ENCODE data around the gene SLC22A16. TPM values are rescaled to one million over a fixed set of nuclear protein-coding genes. Genes with fewer than 3 reads are reported as not detected.
A peak's percentile ranks its signal among the peaks of the same experiment; 100 is the strongest.

The SLC22A16 gene
- total and polyA plus RNA-seq, 2 of the 13 experiments (the other 11 are each of a cell fraction or from before 2014, with no cell fraction given): 0.04 TPM; not detected in 1

DNA sequence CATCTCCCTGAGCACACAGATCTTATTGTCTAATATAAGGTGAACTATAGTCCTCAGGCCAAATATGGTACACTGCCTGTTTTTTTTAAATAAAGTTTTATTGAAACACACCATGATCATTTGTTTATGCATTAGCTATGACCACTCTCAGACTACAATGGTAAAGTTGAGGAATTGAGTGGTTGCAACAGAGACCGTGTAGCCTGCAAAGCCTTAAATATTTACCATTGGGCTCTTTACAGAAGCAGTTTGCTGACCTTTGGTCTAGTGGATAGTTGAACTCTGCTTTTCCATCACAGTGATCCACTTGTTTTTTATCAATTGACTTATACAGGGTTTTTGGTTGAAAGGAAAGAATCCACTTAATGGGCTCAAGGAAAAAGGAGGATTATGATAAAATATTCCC lies 91.0 kb downstream of the SLC22A16 start (continued):
- peak; percentile 32; the same call in 1 of the 2 replicates for TF ChIP-seq ZNF362 (CRISPR knock-in tag; IDR thresholded peaks at IDR 0.05; ENCODE audit: borderline replicate concordance)
- TF ChIP-seq ZFP37 (CRISPR knock-in tag; IDR thresholded peaks at IDR 0.05; ENCODE audit: borderline replicate concordance): no peak
- peak; percentile 68; the same call in 1 of the 2 replicates for TF ChIP-seq HOMEZ (CRISPR knock-in tag; IDR thresholded peaks at IDR 0.05; ENCODE audit: low read depth)
- TF ChIP-seq PPARG (CRISPR knock-in tag; conservative IDR thresholded peaks at IDR 0.05): peak; percentile 95
- 0 out of 2 replicates have a peak, but pooled peaks have one; percentile 21 for TF ChIP-seq ZNF264 (CRISPR knock-in tag; IDR thresholded peaks at IDR 0.05)
- no peak for TF ChIP-seq ZNF138 (CRISPR knock-in tag; IDR thresholded peaks at IDR 0.05; ENCODE audit: low read depth)
- TF ChIP-seq, protein P1, sequence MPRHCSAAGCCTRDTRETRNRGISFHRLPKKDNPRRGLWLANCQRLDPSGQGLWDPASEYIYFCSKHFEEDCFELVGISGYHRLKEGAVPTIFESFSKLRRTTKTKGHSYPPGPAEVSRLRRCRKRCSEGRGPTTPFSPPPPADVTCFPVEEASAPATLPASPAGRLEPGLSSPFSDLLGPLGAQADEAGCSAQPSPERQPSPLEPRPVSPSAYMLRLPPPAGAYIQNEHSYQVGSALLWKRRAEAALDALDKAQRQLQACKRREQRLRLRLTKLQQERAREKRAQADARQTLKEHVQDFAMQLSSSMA (CRISPR knock-in tag; IDR thresholded peaks at IDR 0.05): no peak
- peak; percentile 23; the same call in 1 of the 2 replicates for TF ChIP-seq ISL2 (CRISPR knock-in tag; IDR thresholded peaks at IDR 0.05)
- peak; percentile 61; the same call in 1 of the 2 replicates for TF ChIP-seq KDM6A (CRISPR knock-in tag; IDR thresholded peaks at IDR 0.05; ENCODE audit: low read depth)
- no peak for TF ChIP-seq TCF7L2 (IDR thresholded peaks at IDR 0.05; ENCODE audit: low read depth, low read length)
- 0 out of 2 replicates have a peak, but pooled peaks have one; percentile 23 for TF ChIP-seq ZNF205 (CRISPR knock-in tag; IDR thresholded peaks at IDR 0.05)
- TF ChIP-seq DMAP1 (CRISPR knock-in tag; IDR thresholded peaks at IDR 0.05): no peak
- TF ChIP-seq NFIB (CRISPR knock-in tag; IDR thresholded peaks at IDR 0.05; ENCODE audit: borderline replicate concordance): no peak
- peak in 1 of 2 experiments; percentile 62; a peak in 2 of 4 replicates for TF ChIP-seq EP300 (IDR thresholded peaks at IDR 0.05; ENCODE audit: low read depth in 2 of 2, low read length in 2 of 2)
- 0 out of 2 replicates have a peak, but pooled peaks have one; percentile 18 for TF ChIP-seq EP300 (CRISPR knock-in tag; IDR thresholded peaks at IDR 0.05; ENCODE audit: borderline replicate concordance)
- no peak for TF ChIP-seq SMAD3 (CRISPR knock-in tag; IDR thresholded peaks at IDR 0.05)
- no peak for TF ChIP-seq THRA (CRISPR knock-in tag; IDR thresholded peaks at IDR 0.05; ENCODE audit: borderline replicate concordance)
- no peak for TF ChIP-seq NFE2L2 (IDR thresholded peaks at IDR 0.05; ENCODE audit: low read length)
- TF ChIP-seq FOXP1 (IDR thresholded peaks at IDR 0.05): peak; percentile 73; the same call in 1 of the 2 replicates
- TF ChIP-seq FOXP1 (CRISPR knock-in tag; IDR thresholded peaks at IDR 0.05): peak; percentile 69
- TF ChIP-seq AGO1 (IDR thresholded peaks at IDR 0.05; ENCODE audit: low read depth, low read length, poor library complexity, severe bottlenecking): no peak
- TF ChIP-seq RARA (CRISPR knock-in tag; IDR thresholded peaks at IDR 0.05): peak; percentile 46
- TF ChIP-seq, protein P2, sequence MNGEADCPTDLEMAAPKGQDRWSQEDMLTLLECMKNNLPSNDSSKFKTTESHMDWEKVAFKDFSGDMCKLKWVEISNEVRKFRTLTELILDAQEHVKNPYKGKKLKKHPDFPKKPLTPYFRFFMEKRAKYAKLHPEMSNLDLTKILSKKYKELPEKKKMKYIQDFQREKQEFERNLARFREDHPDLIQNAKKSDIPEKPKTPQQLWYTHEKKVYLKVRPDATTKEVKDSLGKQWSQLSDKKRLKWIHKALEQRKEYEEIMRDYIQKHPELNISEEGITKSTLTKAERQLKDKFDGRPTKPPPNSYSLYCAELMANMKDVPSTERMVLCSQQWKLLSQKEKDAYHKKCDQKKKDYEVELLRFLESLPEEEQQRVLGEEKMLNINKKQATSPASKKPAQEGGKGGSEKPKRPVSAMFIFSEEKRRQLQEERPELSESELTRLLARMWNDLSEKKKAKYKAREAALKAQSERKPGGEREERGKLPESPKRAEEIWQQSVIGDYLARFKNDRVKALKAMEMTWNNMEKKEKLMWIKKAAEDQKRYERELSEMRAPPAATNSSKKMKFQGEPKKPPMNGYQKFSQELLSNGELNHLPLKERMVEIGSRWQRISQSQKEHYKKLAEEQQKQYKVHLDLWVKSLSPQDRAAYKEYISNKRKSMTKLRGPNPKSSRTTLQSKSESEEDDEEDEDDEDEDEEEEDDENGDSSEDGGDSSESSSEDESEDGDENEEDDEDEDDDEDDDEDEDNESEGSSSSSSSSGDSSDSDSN (CRISPR knock-in tag; IDR thresholded peaks at IDR 0.05): no peak
- TF ChIP-seq MXD1 (CRISPR knock-in tag; IDR thresholded peaks at IDR 0.05): no peak

Measured in HepG2 (cell line).